Kidney (tissue), 14 donors: Measurements from ENCODE around the gene DENND4C. TPM values are rescaled to one million over a fixed set of nuclear protein-coding genes. Genes with fewer than 3 reads are reported as not detected.

Source experiments
- DNase-seq, 5 donors: peaks; one replicate each; pipeline ENCODE4 v3.0.0-alpha.2; 2013 to 2020
- FAIRE-seq: peaks from 2 replicates; lab custom pipeline; 2012; peaks lifted over from hg19 to GRCh38; lab: Jason Lieb, UNC
- H3K27ac ChIP-seq, 2 donors: one replicate each; pipeline ENCODE4 v1.7.0; 2013; ENCODE audit warnings: low read depth in 2 of 2, low read length in 2 of 2, inconsistent platforms in 1 of 2
- H3K27me3 ChIP-seq: one replicate; pipeline ENCODE4 v1.7.1; 2013; ENCODE audit warnings: low read length, inconsistent platforms; ENCODE audit not compliant: control insufficient read depth, insufficient read depth
- H3K36me3 ChIP-seq, 3 donors: one replicate each; pipeline versions ENCODE4 v1.7.0 to v1.7.1; 2013; ENCODE audit warnings: low read length in 3 of 3, control low read depth in 1 of 3, inconsistent platforms in 1 of 3; ENCODE audit not compliant: insufficient read depth in 3 of 3, control insufficient read depth in 2 of 3
- H3K4me1 ChIP-seq, 3 donors: one replicate each; pipeline versions ENCODE4 v1.7.0 to v1.7.1; 2013; ENCODE audit warnings: low read length in 3 of 3, inconsistent platforms in 1 of 3, low read depth in 1 of 3; ENCODE audit not compliant: control insufficient read depth in 2 of 3, insufficient read depth in 2 of 3
- H3K4me3 ChIP-seq, 3 donors: one replicate each; pipeline versions ENCODE4 v1.7.0 to v1.8.1; 2013; ENCODE audit warnings: low read length in 3 of 3, control low read depth in 1 of 3, inconsistent platforms in 1 of 3
- H3K9ac ChIP-seq, 3 donors: one replicate each; pipeline versions ENCODE4 v1.7.0 to v1.7.1; 2013; ENCODE audit warnings: low read length in 3 of 3, control low read depth in 1 of 3, inconsistent platforms in 1 of 3
- H3K9me3 ChIP-seq, 3 donors: one replicate each; pipeline versions ENCODE4 v1.7.0 to v1.7.1; 2013; ENCODE audit warnings: low read length in 3 of 3, control low read depth in 1 of 3, inconsistent platforms in 1 of 3; ENCODE audit not compliant: control insufficient read depth in 2 of 3, insufficient read depth in 1 of 3
- CTCF ChIP-seq: IDR thresholded peaks from 3 replicates; pipeline ENCODE4 v1.5.1; 2012; ENCODE audit warnings: mild to moderate bottlenecking, moderate library complexity, borderline replicate concordance; ENCODE audit not compliant: insufficient read depth; ENCODE audit errors: extremely low read depth
- intact Hi-C: fragments of 100-400 bp; cut with DNase I; formaldehyde crosslinking; loops from one replicate; pipeline ENCODE4 v1.11.1; 2022
- polyA plus RNA-seq: library from polyadenylated mRNA; stranded (reverse); fragments of 350-450 nt; fragmentation: Illumina TruSeq; extraction: RNeasy Lipid Tissue Mini Kit (QIAGEN cat#74804); gene quantifications from one replicate; pipeline ENCODE4 v1.2.3, GENCODE V29; 2014; ENCODE audit warnings: low read depth, low replicate concordance; ENCODE audit not compliant: insufficient read depth
- total RNA-seq: library from RNA; stranded (reverse); fragmentation: NEBNext Ultra II Directional; extraction: Animal tissue kit (Norgen Biotek cat#: 25700); gene quantifications from one replicate; pipeline ENCODE4 v1.2.1, GENCODE V29; 2021
- donor health status: control.
- donor health status: control.
- donor health status: control.
- donor health status: control.
- donor health status: control.
- donor health status: DM: yes; HTN: yes; CAD: no.
- donor health status: Normal renal cell carcinoma (clear cell type).

DENND4C gene
- total and polyA plus RNA-seq, 2 donors from 2014 or later: 6.2 to 59.5 TPM

GRCh38 chr9:19369107-19369506, 138.6 kb downstream of the DENND4C start:
- H3K9ac ChIP-seq: no peak overlapping the region
- no peak overlapping the region for H3K27ac ChIP-seq
- H3K36me3 ChIP-seq: peaks cover 5 to 16% (median 9%) of the 10 kb centered on the region in 3 donors
- no peak for TF ChIP-seq CTCF
- no peaks in the 10 kb centered on the region for H3K4me1 ChIP-seq
- DNase-seq (no peak), FAIRE-seq (no peak)
- no peak overlapping the region for H3K4me3 ChIP-seq
- intact Hi-C loops: no loop called here
- no peaks in the 10 kb centered on the region for H3K9me3 ChIP-seq
- H3K27me3 ChIP-seq: no peaks in the 10 kb centered on the region

GRCh38 chr9:19371942-19372341, 141.4 kb downstream of the DENND4C start:
- intact Hi-C loops: no loop called here
- H3K4me3 ChIP-seq: no peak overlapping the region
- H3K27ac ChIP-seq: no peak overlapping the region
- FAIRE-seq: no peak
- no peaks in the 10 kb centered on the region for H3K27me3 ChIP-seq
- H3K4me1 ChIP-seq: peaks cover 0 to 7% (median 0%) of the 10 kb centered on the region in 3 donors
- no peaks in the 10 kb centered on the region for H3K9me3 ChIP-seq
- no peak overlapping the region for H3K9ac ChIP-seq
- no peak for DNase-seq
- peaks cover 12 to 31% (median 16%) of the 10 kb centered on the region in 3 donors for H3K36me3 ChIP-seq
- no peak for TF ChIP-seq CTCF

- no peak overlapping the region for H3K4me3 ChIP-seq
- H3K9ac ChIP-seq: no peak overlapping the region
- H3K9me3 ChIP-seq: no peaks in the 10 kb centered on the region
- H3K4me1 ChIP-seq: peaks cover 0 to 14% (median 4%) of the 10 kb centered on the region in 3 donors
- peaks cover 12 to 33% (median 20%) of the 10 kb centered on the region in 3 donors for H3K36me3 ChIP-seq
- no peak overlapping the region for H3K27ac ChIP-seq
- intact Hi-C loops: no loop called here
- no peak for TF ChIP-seq CTCF
- no peaks in the 10 kb centered on the region for H3K27me3 ChIP-seq
- FAIRE-seq (no peak), DNase-seq (no peak)
Observed at GRCh38 chr9:19372567-19372966, 142.1 kb downstream of the DENND4C start.

- TF ChIP-seq CTCF: no peak
- FAIRE-seq (no peak), DNase-seq (no peak)
- peaks cover 18 to 43% (median 23%) of the 10 kb centered on the region in 3 donors for H3K36me3 ChIP-seq
- H3K9ac ChIP-seq: no peak overlapping the region
- no peaks in the 10 kb centered on the region for H3K27me3 ChIP-seq
- no peak overlapping the region for H3K4me3 ChIP-seq
- H3K4me1 ChIP-seq: peaks cover under 1 to 23% (median 8%) of the 10 kb centered on the region in 3 donors
- H3K27ac ChIP-seq: no peak overlapping the region
- intact Hi-C loops: no loop called here
- H3K9me3 ChIP-seq: no peaks in the 10 kb centered on the region
Observed at GRCh38 chr9:19373527-19373926, 143.0 kb downstream of the DENND4C start.
